ENCODE measurements around the gene ILF3.

The ILF3 gene

GRCh38 chr19:10737722-10738121 is 83.6 kb downstream of the ILF3 start:
- DNase-seq = no peak

GRCh38 chr19:10740798-10741197 is 86.7 kb downstream of the ILF3 start:
- no peak for DNase-seq
